ENCODE measurements around the gene RAD51B. TPM values are rescaled to one million over a fixed set of nuclear protein-coding genes. Genes with fewer than 3 reads are reported as not detected.

RAD51B gene
- polyA plus RNA-seq, 1 donor, result 13.3 TPM

GRCh38 chr14:68440820-68441219, 621.2 kb downstream of the RAD51B start:
- DNase-seq, result no peak

- DNase-seq, result no peak
Observed at GRCh38 chr14:68441542-68441941, 622.0 kb downstream of the RAD51B start.

GRCh38 chr14:68442828-68443629, 623.5 kb downstream of the RAD51B start:
- DNase-seq, result no peak

- no peak for DNase-seq
Observed at GRCh38 chr14:68444449-68445168, 625.0 kb downstream of the RAD51B start.

- no peak for DNase-seq
Observed at GRCh38 chr14:68446243-68447040, 626.9 kb downstream of the RAD51B start.

- DNase-seq, result no peak
Observed at GRCh38 chr14:68447581-68448251, 628.1 kb downstream of the RAD51B start.

GRCh38 chr14:68448252-68448902, 628.8 kb downstream of the RAD51B start:
- DNase-seq, result no peak

- DNase-seq, result no peak
Observed at GRCh38 chr14:68449561-68450181, 630.1 kb downstream of the RAD51B start.

GRCh38 chr14:68450391-68451120, 631.0 kb downstream of the RAD51B start:
- DNase-seq, result no peak

GRCh38 chr14:68451696-68452373, 632.3 kb downstream of the RAD51B start:
- DNase-seq, result no peak

GRCh38 chr14:68458253-68458652, 638.7 kb downstream of the RAD51B start:
- DNase-seq, result no peak

GRCh38 chr14:68458840-68459469, 639.4 kb downstream of the RAD51B start:
- no peak for DNase-seq

GRCh38 chr14:68459480-68460136, 640.0 kb downstream of the RAD51B start:
- no peak for DNase-seq

GRCh38 chr14:68460541-68460940, 641.0 kb downstream of the RAD51B start:
- no peak for DNase-seq

- no peak for DNase-seq
Observed at GRCh38 chr14:68461086-68461485, 641.5 kb downstream of the RAD51B start.

- no peak for DNase-seq
Observed at GRCh38 chr14:68462683-68463082, 643.1 kb downstream of the RAD51B start.

GRCh38 chr14:68463299-68463698, 643.7 kb downstream of the RAD51B start:
- DNase-seq, result no peak

- DNase-seq, result no peak
Observed at GRCh38 chr14:68463705-68464374, 644.3 kb downstream of the RAD51B start.

All from left kidney (tissue), 2 donors.